Putamen (tissue), 1 donor: ENCODE measurements around the gene FER.
"Not testable (repeated sequence)": the region's sequence is repeated elsewhere in the genome, so short reads cannot be mapped to it uniquely, and the experiment has no call there.

ENCODE experiments used
- DNase-seq: peaks from one replicate; pipeline ENCODE4 v3.0.0-alpha.2; 2016; ENCODE audit warnings: low spot score

FER gene

GRCh38 chr5:109125755-109126429 is 378.2 kb downstream of the FER start:
- DNase-seq = no peak

- DNase-seq = no peak
Observed at GRCh38 chr5:109126481-109126880, 378.8 kb downstream of the FER start.

- DNase-seq = no peak
Observed at GRCh38 chr5:109136906-109137305, 389.2 kb downstream of the FER start.

- no peak for DNase-seq
Observed at GRCh38 chr5:109141222-109142200, 393.8 kb downstream of the FER start.

- DNase-seq = no peak
Observed at GRCh38 chr5:109143031-109143430, 395.3 kb downstream of the FER start.

GRCh38 chr5:109145139-109145538 is 397.4 kb downstream of the FER start:
- DNase-seq = no peak

GRCh38 chr5:109146591-109146990 is 398.9 kb downstream of the FER start:
- no peak for DNase-seq

- no peak for DNase-seq
Observed at GRCh38 chr5:109152565-109152964, 404.9 kb downstream of the FER start.

- DNase-seq = no peak
Observed at GRCh38 chr5:109155625-109156024, 407.9 kb downstream of the FER start.

GRCh38 chr5:109156885-109157284 is 409.2 kb downstream of the FER start:
- no peak for DNase-seq

- no peak for DNase-seq
Observed at GRCh38 chr5:109160468-109160867, 412.8 kb downstream of the FER start.

- DNase-seq = no peak
Observed at GRCh38 chr5:109161914-109162683, 414.4 kb downstream of the FER start.

- no peak for DNase-seq
Observed at GRCh38 chr5:109163336-109163735, 415.6 kb downstream of the FER start.

GRCh38 chr5:109164001-109164400 is 416.3 kb downstream of the FER start:
- DNase-seq = no peak

GRCh38 chr5:109167586-109167985 is 419.9 kb downstream of the FER start:
- no peak for DNase-seq

- DNase-seq = no peak
Observed at GRCh38 chr5:109168151-109168550, 420.5 kb downstream of the FER start.

- DNase-seq = no peak
Observed at GRCh38 chr5:109170629-109171350, 423.1 kb downstream of the FER start.

GRCh38 chr5:109171437-109172073 is 423.9 kb downstream of the FER start:
- DNase-seq = not testable (repeated sequence)

- DNase-seq = no peak
Observed at GRCh38 chr5:109173036-109173794, 425.5 kb downstream of the FER start.

- no peak for DNase-seq
Observed at GRCh38 chr5:109177227-109177626, 429.5 kb downstream of the FER start.
